Osteocyte (in vitro differentiated cells): ENCODE results near the gene FAM174C. TPM values are rescaled to one million over a fixed set of nuclear protein-coding genes. Genes with fewer than 3 reads are reported as not detected.
A peak's percentile ranks its signal among the peaks of the same experiment; 100 is the strongest.

Experiments used
- DNase-seq: peaks from one replicate; pipeline ENCODE4 v3.0.0; 2021; ENCODE audit warnings: mixed read lengths; ENCODE audit not compliant: unreplicated experiment; ENCODE audit errors: extremely low spot score
- H3K27ac Mint-ChIP-seq: one replicate; pipeline ENCODE4 v1.8.0; 2021; ENCODE audit warnings: mild to moderate bottlenecking, mixed read lengths; ENCODE audit not compliant: unreplicated experiment
- H3K27me3 Mint-ChIP-seq: one replicate; pipeline ENCODE4 v1.8.0; 2021; ENCODE audit warnings: mixed read lengths; ENCODE audit not compliant: unreplicated experiment
- H3K36me3 Mint-ChIP-seq: one replicate; pipeline ENCODE4 v1.8.0; 2021; ENCODE audit warnings: mixed read lengths; ENCODE audit not compliant: unreplicated experiment
- H3K4me1 Mint-ChIP-seq: one replicate; pipeline ENCODE4 v1.8.0; 2021; ENCODE audit warnings: mixed read lengths; ENCODE audit not compliant: unreplicated experiment
- H3K4me3 Mint-ChIP-seq: one replicate; pipeline ENCODE4 v1.8.0; 2021; ENCODE audit warnings: mild to moderate bottlenecking, moderate library complexity, mixed read lengths; ENCODE audit not compliant: unreplicated experiment
- H3K9me3 Mint-ChIP-seq: one replicate; pipeline ENCODE4 v1.8.0; 2021; ENCODE audit warnings: mixed read lengths; ENCODE audit not compliant: unreplicated experiment
- CTCF ChIP-seq: fragments of 200-600 bp; sonication (generic); IDR thresholded peaks from 2 replicates; pipeline ENCODE4 v1.5.0; 2021; ENCODE audit warnings: antibody characterized with exemption, mild to moderate bottlenecking, moderate library complexity
- total RNA-seq: library from RNA; stranded (reverse); gene quantifications from 2 replicates; pipeline ENCODE4 v1.2.1, GENCODE V29; 2021

The FAM174C gene
- total RNA-seq, 1 donor from 2014 or later: 35.3 TPM

GRCh38 chr19:1311543-1312091 lies 36.3 kb downstream of the FAM174C start:
- Mint-ChIP-seq H3K4me3 (no peak overlapping the region), H3K9me3 (no peaks in the 10 kb centered on the region), H3K27me3 (no peaks in the 10 kb centered on the region), H3K27ac (no peak overlapping the region), H3K4me1 (peaks cover 7% of the 10 kb centered on the region), H3K36me3 (no peaks in the 10 kb centered on the region)
- TF ChIP-seq CTCF: no peak
- DNase-seq: no peak

- Mint-ChIP-seq H3K27ac (no peak overlapping the region), H3K27me3 (peaks cover 8% of the 10 kb centered on the region), H3K36me3 (no peaks in the 10 kb centered on the region), H3K4me1 (peaks cover 7% of the 10 kb centered on the region), H3K9me3 (no peaks in the 10 kb centered on the region), H3K4me3 (no peak overlapping the region)
- DNase-seq: no peak
- TF ChIP-seq CTCF: no peak
These were observed 37.7 kb downstream of the FAM174C start for GRCh38 chr19:1312767-1313694.

GRCh38 chr19:1313695-1314613 lies 38.6 kb downstream of the FAM174C start:
- Mint-ChIP-seq H3K36me3 (no peaks in the 10 kb centered on the region), H3K4me1 (peaks cover 7% of the 10 kb centered on the region), H3K27me3 (peaks cover 10% of the 10 kb centered on the region), H3K27ac (no peak overlapping the region), H3K4me3 (no peak overlapping the region), H3K9me3 (no peaks in the 10 kb centered on the region)
- TF ChIP-seq CTCF: no peak
- DNase-seq: no peak

GRCh38 chr19:1315470-1316166 lies 40.3 kb downstream of the FAM174C start:
- peak; percentile 74 for TF ChIP-seq CTCF
- Mint-ChIP-seq H3K4me1 (peaks cover 7% of the 10 kb centered on the region), H3K4me3 (no peak overlapping the region), H3K36me3 (no peaks in the 10 kb centered on the region), H3K27me3 (peaks cover 10% of the 10 kb centered on the region), H3K27ac (no peak overlapping the region), H3K9me3 (no peaks in the 10 kb centered on the region)
- DNase-seq: no peak
